ENCODE data around the gene ATPAF1. TPM values are rescaled to one million over a fixed set of nuclear protein-coding genes. Genes with fewer than 3 reads are reported as not detected.

ATPAF1 gene
- total RNA-seq, 1 experiment from 2014 or later = 39.0 TPM

GRCh38 chr1:46687093-46687659 lies 19.0 kb upstream of the ATPAF1 start:
- ATAC-seq = no peak
- intact Hi-C loops (cut with micrococcal nuclease; ENCODE audit: unreplicated experiment) = no loop called here
- in situ Hi-C loops (cut with HindIII; ENCODE audit: low pct_unique_long_range_greater_than_20kb, low sequenced_read_pairs) = no loop called here
- ChIA-PET CTCF (no interaction called here), POLR2A (no interaction called here)
- DNase-seq (ENCODE audit: low read depth, low spot score) = no peak
- no TSS peak for BruUV-seq (replicated peaks)
- H3K4me3 ChIP-seq (ENCODE audit: low read depth in 2 of 2, low read length in 2 of 2) = no peak overlapping the region
- TF ChIP-seq CTCF (IDR thresholded peaks at IDR 0.05) (no peak), SIN3A (IDR thresholded peaks at IDR 0.05; ENCODE audit: borderline replicate concordance, insufficient read depth, low read depth, low read length) (no peak), POLR2AphosphoS5 (IDR thresholded peaks at IDR 0.05; ENCODE audit: low read depth, low read length) (no peak), TCF7L2 (IDR thresholded peaks at IDR 0.05; ENCODE audit: low read depth, low read length) (no peak), REST (IDR thresholded peaks at IDR 0.05; ENCODE audit: insufficient read depth in 1 of 2, low read depth in 2 of 2, low read length in 1 of 2) (no peak)
- H3K27me3 ChIP-seq (ENCODE audit: control insufficient read depth, insufficient read depth, low read length) = no peaks in the 10 kb centered on the region
- H3K4me1 ChIP-seq (ENCODE audit: control insufficient read depth, insufficient read depth, low read length) = no peaks in the 10 kb centered on the region
- H3K36me3 ChIP-seq (ENCODE audit: control insufficient read depth, insufficient read depth, low read length) = peaks cover 48% of the 10 kb centered on the region
- H3K27ac ChIP-seq (ENCODE audit: low read length) = no peak overlapping the region
- H3K9me3 ChIP-seq (ENCODE audit: control insufficient read depth, insufficient read depth, low read depth, low read length) = no peaks in the 10 kb centered on the region

- Histone ChIP-seq H3K27ac (ENCODE audit: low read length) (no peak overlapping the region), H3K9me3 (ENCODE audit: control insufficient read depth, insufficient read depth, low read depth, low read length) (no peaks in the 10 kb centered on the region), H3K27me3 (ENCODE audit: control insufficient read depth, insufficient read depth, low read length) (no peaks in the 10 kb centered on the region), H3K4me1 (ENCODE audit: control insufficient read depth, insufficient read depth, low read length) (no peaks in the 10 kb centered on the region), H3K36me3 (ENCODE audit: control insufficient read depth, insufficient read depth, low read length) (peaks cover 51% of the 10 kb centered on the region), H3K4me3 (ENCODE audit: low read depth in 2 of 2, low read length in 2 of 2) (no peak overlapping the region)
- TF ChIP-seq SIN3A (IDR thresholded peaks at IDR 0.05; ENCODE audit: borderline replicate concordance, insufficient read depth, low read depth, low read length) = no peak
- no peak for TF ChIP-seq REST (IDR thresholded peaks at IDR 0.05; ENCODE audit: insufficient read depth in 1 of 2, low read depth in 2 of 2, low read length in 1 of 2)
- TF ChIP-seq TCF7L2 (IDR thresholded peaks at IDR 0.05; ENCODE audit: low read depth, low read length) = no peak
- no peak for TF ChIP-seq POLR2AphosphoS5 (IDR thresholded peaks at IDR 0.05; ENCODE audit: low read depth, low read length)
- in situ Hi-C loops (cut with HindIII; ENCODE audit: low pct_unique_long_range_greater_than_20kb, low sequenced_read_pairs) (no loop called here), intact Hi-C loops (cut with micrococcal nuclease; ENCODE audit: unreplicated experiment) (no loop called here)
- ChIA-PET POLR2A (no interaction called here), CTCF (no interaction called here)
- ATAC-seq = no peak
- DNase-seq (ENCODE audit: low read depth, low spot score) = no peak
- BruUV-seq (replicated peaks) = no TSS peak
These were observed 18.1 kb upstream of the ATPAF1 start for GRCh38 chr1:46686255-46686654.

Data from Panc1 (cell line).